GM19043 (cell line): Measurements from ENCODE around the gene NARS2.
"Not testable (repeated sequence)": the region's sequence is repeated elsewhere in the genome, so short reads cannot be mapped to it uniquely, and the experiment has no call there.

ENCODE experiments used
- ATAC-seq: cut with Tn5 transposase; IDR thresholded peaks from one replicate; pipeline ENCODE4 v1.9.1; 2021; ENCODE audit warnings: low read depth; ENCODE audit not compliant: unreplicated experiment

NARS2 gene

DNA sequence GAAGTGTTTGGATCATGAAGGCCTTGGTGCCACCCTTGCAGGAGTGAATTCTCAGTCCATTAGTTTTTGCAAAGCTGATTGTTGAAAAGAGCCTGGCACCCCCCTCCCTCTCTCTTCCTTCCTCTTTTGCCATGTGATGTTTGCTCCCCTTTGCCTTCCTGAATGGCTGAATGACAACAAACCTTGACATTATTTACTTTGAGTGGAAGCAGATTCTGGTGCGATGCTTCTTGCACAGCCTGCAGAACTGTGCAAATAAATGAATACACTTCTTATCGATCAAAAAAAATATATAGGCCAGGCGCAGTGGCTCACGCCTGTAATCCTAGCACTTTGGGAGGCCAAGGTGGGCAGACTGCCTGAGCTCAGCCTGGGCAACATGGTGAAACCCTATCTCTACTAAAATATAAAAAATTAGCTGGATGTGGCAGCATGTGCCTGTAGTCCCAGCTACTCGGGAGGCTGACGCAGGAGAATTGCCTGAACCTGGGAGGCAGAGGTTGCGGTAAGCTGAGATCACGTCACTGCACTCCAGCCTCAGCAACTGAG is 2.0 kb upstream of the NARS2 start:
- ATAC-seq: no peak

DNA sequence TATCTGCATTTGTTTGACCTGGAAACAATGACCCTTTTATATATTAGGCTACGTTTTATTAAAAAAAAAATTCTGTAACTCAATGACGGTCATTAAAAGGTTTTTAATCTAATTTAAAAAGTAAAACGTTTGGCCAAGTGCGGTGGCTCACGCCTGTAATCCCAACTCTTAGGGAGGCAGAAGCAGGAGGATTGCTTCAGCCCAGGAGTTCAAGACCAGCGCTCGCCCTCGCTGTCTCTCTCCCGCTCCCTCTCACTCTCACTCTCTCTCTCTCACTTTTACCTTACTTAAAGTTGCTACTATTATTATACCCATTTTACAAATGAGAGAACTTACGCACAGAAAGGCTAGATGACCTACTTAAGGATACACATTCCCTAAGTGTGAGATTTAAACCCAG is 814 bp upstream of the NARS2 start:
- ATAC-seq: no peak

DNA sequence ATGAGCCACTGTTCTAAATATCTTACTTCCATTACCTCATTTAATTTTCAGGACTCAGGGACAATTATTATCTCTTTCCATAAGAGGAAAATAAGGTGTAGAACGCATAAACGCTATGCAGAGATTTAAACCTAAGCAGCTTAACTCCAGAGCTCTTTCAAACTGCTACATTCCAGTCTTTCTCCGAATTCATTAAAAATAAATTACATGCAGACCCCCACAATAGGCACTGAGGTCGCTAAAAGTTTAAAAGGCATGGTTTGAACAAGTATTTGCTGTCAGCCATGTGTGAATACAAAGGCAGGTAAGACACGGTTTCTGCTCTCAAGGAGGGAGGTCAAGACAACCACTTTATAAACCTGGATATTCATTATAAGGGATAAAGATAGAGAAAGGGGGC is 983 bp downstream of the NARS2 start:
- no peak for ATAC-seq

DNA sequence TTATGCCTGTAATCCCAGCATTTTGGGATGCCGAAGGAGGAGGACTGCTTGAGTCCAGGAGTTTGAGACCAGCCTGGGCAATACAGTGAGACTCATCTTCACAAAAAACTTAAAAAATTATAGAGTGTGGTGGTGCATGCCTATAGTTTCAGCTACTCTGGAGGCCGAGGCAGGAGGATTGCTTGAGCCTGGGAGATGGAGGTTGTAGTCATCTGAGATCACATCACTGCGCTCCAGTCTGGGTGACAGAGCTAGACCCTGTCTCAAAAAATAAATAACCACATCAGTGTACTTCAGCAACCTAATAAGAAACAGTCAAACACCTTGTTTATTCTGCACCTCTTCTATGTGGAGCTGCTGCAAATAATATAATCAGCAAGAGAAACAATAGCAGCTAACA is 1.4 kb downstream of the NARS2 start:
- ATAC-seq: no peak

DNA sequence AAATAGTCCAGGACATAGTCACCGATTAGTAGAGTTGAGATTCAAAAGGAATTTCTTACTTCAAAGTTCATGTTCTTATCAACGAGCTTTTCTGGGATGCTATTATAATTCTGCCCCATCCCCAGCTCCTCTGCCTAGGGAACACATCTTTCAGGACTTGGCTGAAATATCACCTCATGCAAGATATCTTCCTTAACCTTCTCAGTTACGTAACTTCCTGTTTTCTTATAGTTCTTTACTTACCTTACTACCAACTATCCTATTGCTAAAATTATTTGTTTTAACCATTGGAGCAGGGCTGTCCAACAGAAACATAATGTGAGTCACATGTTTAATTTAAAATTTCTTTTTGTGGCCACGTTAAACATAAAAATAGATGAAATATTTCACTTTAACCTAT is 2.3 kb downstream of the NARS2 start:
- no peak for ATAC-seq

DNA sequence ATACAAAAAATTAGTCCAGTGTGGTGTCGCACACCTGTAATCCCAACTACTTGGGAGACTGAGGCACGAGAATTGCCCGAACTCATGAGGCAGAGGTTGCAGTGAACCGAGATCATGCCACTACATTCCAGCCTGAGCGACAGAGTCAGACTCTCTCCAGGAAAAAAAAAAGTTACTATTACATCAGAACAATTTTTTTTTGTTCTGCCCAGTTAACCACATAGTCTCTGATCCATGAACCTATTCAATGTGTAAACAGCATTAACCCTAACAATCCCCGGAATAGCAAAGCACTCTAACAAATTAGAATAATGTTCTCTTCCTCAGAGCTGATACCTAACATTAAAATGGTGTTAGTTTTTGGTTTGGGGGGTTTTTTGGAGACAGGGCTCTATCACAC is 4.6 kb downstream of the NARS2 start:
- no peak for ATAC-seq

DNA sequence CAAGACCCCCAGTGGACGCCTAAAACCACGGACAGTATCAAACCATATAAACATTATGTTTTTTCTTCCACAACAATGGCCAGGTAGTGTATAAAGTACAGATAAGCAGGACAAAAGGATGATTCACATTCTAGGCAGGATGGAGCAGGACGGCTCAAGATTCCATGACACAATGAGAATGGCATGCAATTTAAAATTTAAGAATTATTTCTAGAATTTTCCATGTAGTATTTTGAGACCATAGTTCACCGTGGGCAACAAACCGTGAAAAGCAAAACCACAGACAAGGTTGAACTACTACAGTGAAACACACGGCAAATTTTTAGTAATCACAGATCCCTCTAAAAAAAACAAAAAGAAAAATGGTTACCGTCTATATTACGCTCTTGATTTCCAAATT is 7.5 kb downstream of the NARS2 start:
- no peak for ATAC-seq

DNA sequence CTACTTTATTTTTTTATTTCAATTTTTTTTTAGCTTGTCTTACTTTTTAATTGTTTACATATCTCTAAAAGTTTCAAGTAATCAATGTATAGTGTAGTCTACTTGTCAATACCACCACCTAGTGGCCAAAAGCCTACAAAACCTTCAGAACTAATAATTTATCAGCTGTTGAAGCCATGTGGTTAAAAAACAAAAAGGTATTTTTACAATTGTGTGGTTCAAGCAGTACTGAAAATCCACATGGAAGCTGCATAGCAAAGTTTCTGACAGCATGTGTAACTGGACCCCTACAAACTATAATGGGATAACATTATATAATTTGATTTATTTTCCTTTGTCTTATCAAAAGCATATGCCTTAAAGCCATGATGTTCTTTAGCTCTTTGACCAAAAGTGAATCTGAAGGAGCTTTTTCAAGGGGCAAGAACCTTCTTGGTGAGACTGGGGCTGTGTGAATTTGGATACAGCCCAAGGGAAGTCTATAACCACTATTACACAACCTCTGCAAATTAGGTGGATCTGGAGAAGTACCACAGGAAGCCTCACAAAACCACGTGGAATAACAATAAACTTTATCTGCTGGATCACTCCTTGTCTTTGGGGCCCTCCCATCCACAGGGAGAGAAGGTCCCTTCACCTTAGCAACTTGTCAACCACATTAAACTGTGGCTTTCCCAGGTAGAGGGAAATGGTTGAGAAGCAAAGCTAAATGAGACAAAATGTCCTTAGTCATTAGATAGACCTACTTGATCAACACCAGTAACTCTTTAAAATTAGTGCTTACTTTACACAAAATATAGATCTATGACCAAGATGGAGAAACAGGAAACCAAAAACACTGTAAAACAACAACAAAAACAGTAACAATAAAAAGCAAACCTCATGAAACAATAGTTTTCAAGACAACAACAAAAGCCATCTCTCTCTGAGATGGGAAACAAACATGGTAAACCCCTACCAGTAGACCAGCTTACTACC is 9.9 kb downstream of the NARS2 start:
- ATAC-seq: peak; percentile 52

DNA sequence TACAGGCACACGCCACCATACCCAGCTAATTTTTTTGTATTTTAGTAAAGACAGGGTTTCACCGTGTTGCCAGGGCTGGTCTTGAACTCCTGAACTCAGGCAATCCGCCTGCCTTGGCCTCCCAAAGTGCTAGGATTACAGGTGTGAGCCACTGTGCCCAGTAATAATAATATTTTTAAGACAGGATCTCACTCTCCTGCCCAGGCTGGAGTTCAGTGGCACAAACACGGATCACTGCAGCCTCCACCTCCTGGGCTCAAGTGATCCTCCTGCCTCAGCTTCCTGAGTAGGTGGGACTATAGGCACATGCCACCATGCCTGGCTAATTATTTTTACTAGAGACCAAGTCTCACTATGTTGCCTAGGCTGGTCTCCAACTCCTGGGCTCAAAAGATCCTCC is 10.6 kb downstream of the NARS2 start:
- ATAC-seq: not testable (repeated sequence)

DNA sequence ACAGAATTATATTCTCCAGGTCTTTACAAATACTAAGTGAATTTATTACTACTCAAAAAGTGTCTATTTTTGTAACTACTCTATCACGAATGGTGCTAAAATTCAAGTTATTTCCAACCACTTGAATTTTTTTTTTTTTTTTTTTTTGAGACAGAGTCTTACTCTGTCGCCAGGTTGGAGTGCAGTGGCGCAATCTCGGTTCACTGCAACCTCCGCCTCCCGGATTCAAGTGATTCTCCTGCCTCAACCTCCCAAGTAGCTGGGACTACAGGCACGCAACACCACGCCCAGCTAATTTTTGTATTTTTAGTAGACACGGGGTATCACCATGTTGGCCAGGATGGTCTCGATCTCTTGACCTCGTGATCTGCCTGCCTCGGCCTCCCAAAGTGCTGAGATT is 11.6 kb downstream of the NARS2 start:
- ATAC-seq: not testable (repeated sequence)

DNA sequence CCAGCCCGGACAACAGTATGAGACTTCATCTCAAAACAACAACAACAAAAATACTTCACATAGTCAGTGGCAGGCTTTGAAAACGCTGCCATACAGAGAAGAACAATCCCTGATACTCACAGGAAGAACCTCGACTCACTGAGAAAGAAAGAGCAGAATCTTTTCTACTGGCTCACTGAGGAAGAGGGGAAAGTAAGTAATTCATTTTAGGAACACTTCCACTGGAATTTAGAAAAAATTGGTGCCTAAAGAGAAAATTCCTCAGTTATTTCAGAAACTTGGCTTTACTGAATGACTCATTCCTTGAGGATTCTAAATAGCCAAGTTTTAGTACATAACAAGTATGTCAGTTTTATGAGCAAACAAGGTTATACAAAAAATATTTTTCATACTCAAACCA is 12.3 kb downstream of the NARS2 start:
- no peak for ATAC-seq

DNA sequence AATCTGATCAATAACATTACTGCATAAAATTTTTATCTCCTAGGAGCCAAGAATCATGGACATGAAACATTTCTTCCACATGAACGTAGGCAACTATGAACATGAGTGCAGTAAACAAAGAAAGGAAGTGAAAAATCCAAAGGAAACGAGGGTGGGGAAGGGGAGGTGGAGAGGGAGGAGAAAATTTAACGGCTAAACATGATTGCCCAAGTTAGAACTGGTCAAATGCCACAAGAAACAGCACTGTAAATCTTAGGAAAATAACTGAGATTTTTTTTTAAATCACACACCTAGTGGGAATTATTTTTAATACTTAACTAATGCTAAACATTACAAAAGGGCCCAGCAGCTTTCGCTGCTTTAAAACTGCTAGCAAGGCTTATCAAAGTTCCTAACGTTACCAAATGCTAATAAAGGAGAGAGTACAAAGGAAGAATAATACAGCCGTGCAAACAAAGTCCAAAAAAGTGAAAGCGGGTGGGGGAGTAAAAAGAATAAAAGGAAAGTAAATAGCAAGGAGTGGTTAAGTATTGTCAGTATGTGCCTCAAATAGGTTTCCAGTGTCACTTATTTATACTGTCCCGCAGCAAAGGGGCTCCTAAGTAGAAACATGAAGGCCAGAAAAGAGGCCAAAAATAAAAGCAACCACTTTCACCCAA is 13.7 kb downstream of the NARS2 start:
- ATAC-seq: no peak

DNA sequence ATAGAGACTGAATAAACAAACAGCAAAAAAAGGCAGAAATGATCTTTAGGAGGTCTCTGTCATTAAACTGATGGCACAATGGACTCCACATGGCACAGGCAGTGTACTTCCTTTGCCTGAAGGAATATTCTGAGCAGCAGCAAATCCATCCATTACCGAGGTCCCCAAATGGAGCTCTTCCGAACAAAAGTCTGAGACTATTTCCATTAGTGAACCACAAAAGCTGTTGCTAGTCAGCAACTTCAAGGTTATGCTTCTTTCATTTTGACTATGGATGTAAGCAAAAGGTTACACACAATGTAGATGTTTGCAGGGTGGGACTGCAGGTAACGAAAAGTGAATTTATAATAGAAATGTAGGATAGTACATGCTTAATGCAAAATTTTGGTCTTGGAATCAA is 14.5 kb downstream of the NARS2 start:
- ATAC-seq: no peak

DNA sequence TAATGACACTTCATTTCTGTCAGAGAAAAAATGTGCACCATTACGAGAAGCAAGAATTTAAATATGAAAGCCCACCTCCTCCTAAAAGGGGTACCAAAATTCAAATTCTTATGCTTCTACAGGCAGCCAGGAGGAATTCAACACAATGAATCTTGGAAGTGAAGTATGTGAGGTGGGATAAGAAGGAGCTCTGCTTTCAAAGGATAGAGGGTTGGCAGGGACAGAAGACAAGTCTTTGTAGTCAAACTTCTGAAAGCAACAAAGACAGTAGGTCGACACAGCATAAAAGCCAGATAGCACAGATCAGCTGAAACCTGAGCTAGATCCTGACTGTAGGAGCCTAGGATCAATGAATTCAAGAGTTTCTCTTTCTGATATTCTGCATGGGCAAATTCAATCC is 17.4 kb downstream of the NARS2 start:
- ATAC-seq: no peak

DNA sequence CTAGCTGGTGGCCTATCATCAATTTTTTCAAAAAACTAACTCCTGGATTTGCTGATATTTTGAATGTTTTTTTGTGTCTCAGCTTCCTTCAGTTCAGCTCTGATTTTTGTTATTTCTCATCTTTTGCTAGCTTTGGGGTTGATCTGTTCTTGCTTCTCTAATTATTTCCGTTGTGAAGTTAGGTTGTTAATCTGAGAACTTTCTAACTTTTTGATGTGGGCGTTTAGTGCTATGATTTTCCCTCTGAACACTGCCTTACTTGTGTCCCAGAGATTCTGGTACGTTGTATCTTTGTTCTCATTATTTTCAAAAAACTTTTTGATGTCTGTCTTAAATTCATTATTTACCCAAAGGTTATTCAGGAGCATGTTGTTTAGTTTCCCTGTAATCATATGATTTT is 19.1 kb downstream of the NARS2 start:
- no peak for ATAC-seq

DNA sequence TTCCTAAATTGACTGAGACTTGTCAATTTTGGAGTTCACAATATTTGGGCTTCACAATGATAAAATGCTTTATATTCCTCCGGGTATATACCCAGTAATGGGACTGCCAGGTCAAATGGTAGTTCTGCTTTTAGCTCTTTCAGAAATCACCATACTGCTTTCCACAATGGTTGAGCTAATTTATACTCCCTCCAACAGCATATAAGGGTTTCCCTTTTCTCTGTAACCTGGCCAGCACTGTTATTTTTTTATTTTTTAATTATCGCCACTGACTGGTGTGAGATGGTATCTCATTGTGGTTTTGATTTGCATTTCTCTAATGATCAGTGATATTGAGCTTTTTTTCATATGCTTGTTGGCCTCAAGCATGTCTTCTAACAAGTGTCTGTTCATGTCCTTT is 21.8 kb downstream of the NARS2 start:
- no peak for ATAC-seq

DNA sequence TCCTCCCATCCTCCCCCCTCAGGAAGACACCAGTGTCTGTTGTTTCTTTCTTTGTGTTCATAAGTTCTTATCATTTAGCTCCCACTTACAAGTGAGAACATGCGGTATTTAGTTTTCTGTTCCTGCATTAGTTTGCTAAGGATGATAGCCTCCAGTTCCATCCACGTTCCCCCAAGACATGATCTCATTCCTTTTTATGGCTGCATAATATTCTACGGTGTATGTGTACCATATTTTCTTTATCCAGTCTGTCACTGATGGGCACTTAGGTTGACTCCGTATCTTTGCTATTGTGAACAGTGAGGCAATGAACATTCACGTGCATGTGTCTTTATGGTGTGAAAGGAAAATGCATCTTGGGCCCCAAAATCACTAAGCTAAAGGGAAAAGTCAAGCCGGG is 22.5 kb downstream of the NARS2 start:
- not testable (repeated sequence) for ATAC-seq

DNA sequence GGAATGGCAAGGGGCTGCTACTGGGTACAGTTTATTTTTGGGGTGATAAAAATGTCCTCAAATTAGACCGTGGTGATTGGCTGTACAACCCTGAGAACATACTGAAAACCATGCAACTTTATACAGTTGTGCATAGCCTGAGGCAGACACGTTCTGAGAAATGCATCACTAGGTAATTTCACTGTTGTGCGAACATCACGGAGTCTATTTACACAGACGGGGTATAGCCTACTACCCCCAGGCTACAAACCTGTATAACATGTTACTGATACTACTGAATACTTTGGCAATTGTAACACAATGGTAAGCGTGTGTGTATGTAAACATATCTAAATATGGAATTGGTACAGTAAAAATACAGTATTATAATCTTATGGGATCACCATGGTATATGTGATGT is 23.6 kb downstream of the NARS2 start:
- ATAC-seq: no peak

DNA sequence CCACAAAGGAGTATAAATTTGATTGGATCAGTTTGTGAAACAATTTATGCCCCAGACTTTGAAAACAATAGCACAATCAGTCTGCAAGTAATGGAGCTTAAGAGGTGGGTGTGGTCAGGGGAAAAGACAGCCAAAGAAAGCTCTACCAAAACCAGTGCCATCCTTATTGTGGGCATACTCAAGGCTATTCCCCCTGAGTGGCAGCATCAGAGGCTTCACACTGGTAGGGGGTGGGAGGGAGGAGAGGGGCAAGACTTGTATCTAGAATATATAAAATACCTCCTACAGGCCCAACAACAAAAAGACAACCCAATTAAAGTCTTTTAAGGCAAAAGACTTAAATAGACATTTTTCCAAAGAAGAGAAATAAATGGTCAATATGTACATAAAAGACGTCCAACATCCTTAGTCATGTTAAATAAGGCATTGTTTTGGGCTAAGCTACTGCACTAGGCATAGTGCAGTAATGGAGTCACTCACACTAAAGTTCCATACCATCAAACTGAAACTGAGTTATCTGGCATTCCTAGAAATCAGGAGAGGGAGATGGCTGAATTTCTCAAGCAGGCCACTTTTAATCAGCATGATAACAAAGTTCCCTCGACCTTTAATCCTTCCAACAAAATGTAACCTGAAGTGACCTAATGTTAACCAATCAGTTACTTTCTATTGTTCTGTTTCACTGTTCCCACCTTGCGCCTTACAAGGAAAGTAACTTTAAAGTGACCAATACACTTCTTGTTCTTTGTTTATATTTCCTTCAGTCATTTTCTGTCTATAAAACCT is 24.8 kb downstream of the NARS2 start:
- no peak for ATAC-seq

DNA sequence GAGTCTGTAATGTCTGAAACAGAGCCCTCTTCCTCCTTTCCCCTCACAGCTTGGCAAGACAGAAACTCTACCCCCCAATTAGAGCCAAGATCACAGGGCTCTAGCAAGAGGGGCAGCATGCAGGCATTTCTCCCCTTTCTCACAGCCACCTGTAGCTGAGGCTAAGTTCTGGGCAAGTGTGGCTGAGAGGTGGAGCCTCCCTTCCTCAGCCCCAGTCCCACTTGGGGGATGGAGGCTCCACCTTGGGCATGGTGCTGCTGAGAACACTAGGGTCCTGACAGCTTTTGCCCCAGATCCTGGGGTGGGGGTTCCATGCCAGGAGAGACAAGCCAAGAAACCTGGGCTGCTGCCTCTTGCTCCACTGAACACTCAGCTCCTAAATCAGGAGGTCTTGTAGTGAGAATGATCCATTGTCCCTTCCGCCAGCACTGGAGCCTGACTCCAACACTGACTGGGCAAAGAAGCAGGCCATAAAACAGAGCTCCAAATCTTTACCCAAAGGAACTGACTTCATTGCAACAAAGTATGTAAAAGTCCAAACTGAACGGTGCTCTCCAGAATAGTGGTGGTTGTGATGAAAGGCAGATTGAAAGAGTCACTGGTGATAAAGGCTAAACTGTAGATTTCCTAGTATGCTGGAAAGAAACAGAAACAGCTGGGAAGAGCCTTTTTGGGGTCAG is 25.6 kb downstream of the NARS2 start:
- ATAC-seq: no peak
